ENCODE results near the gene AGPS.

The AGPS gene

GRCh38 chr2:177577075-177577474 lies 184.5 kb downstream of the AGPS start:
- TF ChIP-seq Cebpa-rat (IDR thresholded peaks at IDR 0.05): no peak
- no peaks in the 10 kb centered on the region for H3K36me3 ChIP-seq
- H3K4me3 ChIP-seq: no peak overlapping the region
- H3K4me1 ChIP-seq: peaks cover 0 to 5% (median 0%) of the 10 kb centered on the region in 10 experiments; a peak in 2 of 20 replicates
- H3K27me3 ChIP-seq: no peaks in the 10 kb centered on the region
- no peak overlapping the region for H3K4me2 ChIP-seq
- no peak overlapping the region for H3K27ac ChIP-seq
- H4K20me1 ChIP-seq: no peaks in the 10 kb centered on the region
- H3K9me3 ChIP-seq (replicated peaks in 1 of 11): no peaks in the 10 kb centered on the region
- no peak overlapping the region for H3K9ac ChIP-seq

GRCh38 chr2:177578454-177578853 lies 185.9 kb downstream of the AGPS start:
- Histone ChIP-seq H3K9me3 (replicated peaks in 1 of 11) (no peaks in the 10 kb centered on the region), H4K20me1 (no peaks in the 10 kb centered on the region), H3K4me3 (no peak overlapping the region), H3K9ac (no peak overlapping the region), H3K27me3 (no peaks in the 10 kb centered on the region), H3K27ac (no peak overlapping the region), H3K4me2 (no peak overlapping the region), H3K36me3 (no peaks in the 10 kb centered on the region), H3K4me1 (no peaks in the 10 kb centered on the region)
- TF ChIP-seq Cebpa-rat (IDR thresholded peaks at IDR 0.05): no peak

- no peaks in the 10 kb centered on the region for H3K27me3 ChIP-seq
- H3K4me1 ChIP-seq: no peaks in the 10 kb centered on the region
- H3K4me3 ChIP-seq: no peak overlapping the region
- no peaks in the 10 kb centered on the region for H3K36me3 ChIP-seq
- H3K27ac ChIP-seq: no peak overlapping the region
- no peaks in the 10 kb centered on the region for H4K20me1 ChIP-seq
- no peak overlapping the region for H3K4me2 ChIP-seq
- H3K9ac ChIP-seq: no peak overlapping the region
- H3K9me3 ChIP-seq (replicated peaks in 1 of 11): no peaks in the 10 kb centered on the region
- TF ChIP-seq Cebpa-rat (IDR thresholded peaks at IDR 0.05): no peak
Observed at GRCh38 chr2:177579486-177580036, 187.0 kb downstream of the AGPS start.

GRCh38 chr2:177582000-177582399 lies 189.4 kb downstream of the AGPS start:
- H3K9me3 ChIP-seq (replicated peaks in 1 of 11): no peaks in the 10 kb centered on the region
- H3K9ac ChIP-seq: no peak overlapping the region
- H3K4me1 ChIP-seq: no peaks in the 10 kb centered on the region
- no peak overlapping the region for H3K27ac ChIP-seq
- H4K20me1 ChIP-seq: no peaks in the 10 kb centered on the region
- no peak overlapping the region for H3K4me3 ChIP-seq
- H3K27me3 ChIP-seq: no peaks in the 10 kb centered on the region
- H3K36me3 ChIP-seq: no peaks in the 10 kb centered on the region
- no peak for TF ChIP-seq Cebpa-rat (IDR thresholded peaks at IDR 0.05)
- no peak overlapping the region for H3K4me2 ChIP-seq

- no peak overlapping the region for H3K4me2 ChIP-seq
- H3K4me1 ChIP-seq: 0 out of 20 replicates have a peak, but pooled peaks cover 0 to 1% (median 0%) of the 10 kb centered on the region in 10 experiments
- no peaks in the 10 kb centered on the region for H4K20me1 ChIP-seq
- H3K9me3 ChIP-seq (replicated peaks in 1 of 11): no peaks in the 10 kb centered on the region
- no peak for TF ChIP-seq Cebpa-rat (IDR thresholded peaks at IDR 0.05)
- no peak overlapping the region for H3K9ac ChIP-seq
- H3K36me3 ChIP-seq: no peaks in the 10 kb centered on the region
- H3K27me3 ChIP-seq: no peaks in the 10 kb centered on the region
- H3K4me3 ChIP-seq: no peak overlapping the region
- H3K27ac ChIP-seq: no peak overlapping the region
Observed at GRCh38 chr2:177584030-177584692, 191.6 kb downstream of the AGPS start.

- Histone ChIP-seq H4K20me1 (no peaks in the 10 kb centered on the region), H3K9ac (no peak overlapping the region), H3K4me1 (0 out of 20 replicates have a peak, but pooled peaks cover 0 to 2% (median 0%) of the 10 kb centered on the region in 10 experiments), H3K27ac (no peak overlapping the region), H3K36me3 (no peaks in the 10 kb centered on the region), H3K9me3 (replicated peaks in 1 of 11) (no peaks in the 10 kb centered on the region), H3K4me3 (no peak overlapping the region), H3K27me3 (no peaks in the 10 kb centered on the region), H3K4me2 (no peak overlapping the region)
- TF ChIP-seq Cebpa-rat (IDR thresholded peaks at IDR 0.05): no peak
Observed at GRCh38 chr2:177585234-177585863, 192.8 kb downstream of the AGPS start.

GRCh38 chr2:177586154-177586553 lies 193.6 kb downstream of the AGPS start:
- Histone ChIP-seq H3K4me2 (no peak overlapping the region), H3K9ac (no peak overlapping the region), H3K36me3 (no peaks in the 10 kb centered on the region), H3K9me3 (replicated peaks in 1 of 11) (no peaks in the 10 kb centered on the region), H3K4me1 (0 out of 20 replicates have a peak, but pooled peaks cover 0 to 2% (median 0%) of the 10 kb centered on the region in 10 experiments), H3K27me3 (no peaks in the 10 kb centered on the region), H4K20me1 (no peaks in the 10 kb centered on the region), H3K27ac (no peak overlapping the region), H3K4me3 (no peak overlapping the region)
- no peak for TF ChIP-seq Cebpa-rat (IDR thresholded peaks at IDR 0.05)

GRCh38 chr2:177587371-177587770 lies 194.8 kb downstream of the AGPS start:
- no peak for TF ChIP-seq Cebpa-rat (IDR thresholded peaks at IDR 0.05)
- Histone ChIP-seq H3K4me2 (no peak overlapping the region), H3K9ac (no peak overlapping the region), H3K27ac (no peak overlapping the region), H4K20me1 (no peaks in the 10 kb centered on the region), H3K27me3 (no peaks in the 10 kb centered on the region), H3K4me1 (0 out of 20 replicates have a peak, but pooled peaks cover 0 to 2% (median 0%) of the 10 kb centered on the region in 10 experiments), H3K4me3 (no peak overlapping the region), H3K9me3 (replicated peaks in 1 of 11) (no peaks in the 10 kb centered on the region), H3K36me3 (no peaks in the 10 kb centered on the region)

GRCh38 chr2:177588671-177589070 lies 196.1 kb downstream of the AGPS start:
- Histone ChIP-seq H3K27ac (no peak overlapping the region), H3K9me3 (replicated peaks in 1 of 11) (no peaks in the 10 kb centered on the region), H3K4me3 (no peak overlapping the region), H3K4me2 (no peak overlapping the region), H3K4me1 (0 out of 20 replicates have a peak, but pooled peaks cover 0 to 2% (median 0%) of the 10 kb centered on the region in 10 experiments), H3K27me3 (no peaks in the 10 kb centered on the region), H3K36me3 (no peaks in the 10 kb centered on the region), H4K20me1 (no peaks in the 10 kb centered on the region), H3K9ac (no peak overlapping the region)
- no peak for TF ChIP-seq Cebpa-rat (IDR thresholded peaks at IDR 0.05)
